VCaP (cell line): Measurements from ENCODE around the gene SLU7.

Experiments used
- H3K27ac ChIP-seq: fragments of 450-650 bp; 2 replicates; pipeline ENCODE4 v1.5.1; 2017
- TF ChIP-seq, protein P1 (sequence below): fragments of 450-650 bp; conservative IDR thresholded peaks from 2 replicates; pipeline ENCODE4 v1.5.1; 2017; ENCODE audit warnings: mild to moderate bottlenecking, moderate library complexity

SLU7 gene

DNA sequence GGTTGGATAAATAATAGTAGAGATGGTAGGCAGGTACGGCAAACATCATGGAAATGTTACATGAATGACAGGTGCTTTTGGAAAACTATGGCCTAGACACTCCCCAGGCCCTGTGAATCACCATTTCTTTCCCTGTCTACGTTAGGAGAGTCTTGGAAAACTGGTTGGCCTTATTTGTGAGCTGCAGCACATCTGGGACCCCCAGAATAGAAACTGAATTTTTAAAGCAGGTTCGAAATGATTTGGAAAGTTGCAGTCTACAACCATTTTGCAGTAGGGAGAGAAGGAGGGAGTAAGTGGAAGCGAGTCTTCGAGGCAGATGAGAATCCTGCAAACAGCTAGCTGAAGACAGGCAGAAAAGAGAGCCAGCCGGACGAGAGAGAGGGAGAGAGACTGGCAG, 61.5 kb downstream of the SLU7 start:
- TF ChIP-seq, protein P1, sequence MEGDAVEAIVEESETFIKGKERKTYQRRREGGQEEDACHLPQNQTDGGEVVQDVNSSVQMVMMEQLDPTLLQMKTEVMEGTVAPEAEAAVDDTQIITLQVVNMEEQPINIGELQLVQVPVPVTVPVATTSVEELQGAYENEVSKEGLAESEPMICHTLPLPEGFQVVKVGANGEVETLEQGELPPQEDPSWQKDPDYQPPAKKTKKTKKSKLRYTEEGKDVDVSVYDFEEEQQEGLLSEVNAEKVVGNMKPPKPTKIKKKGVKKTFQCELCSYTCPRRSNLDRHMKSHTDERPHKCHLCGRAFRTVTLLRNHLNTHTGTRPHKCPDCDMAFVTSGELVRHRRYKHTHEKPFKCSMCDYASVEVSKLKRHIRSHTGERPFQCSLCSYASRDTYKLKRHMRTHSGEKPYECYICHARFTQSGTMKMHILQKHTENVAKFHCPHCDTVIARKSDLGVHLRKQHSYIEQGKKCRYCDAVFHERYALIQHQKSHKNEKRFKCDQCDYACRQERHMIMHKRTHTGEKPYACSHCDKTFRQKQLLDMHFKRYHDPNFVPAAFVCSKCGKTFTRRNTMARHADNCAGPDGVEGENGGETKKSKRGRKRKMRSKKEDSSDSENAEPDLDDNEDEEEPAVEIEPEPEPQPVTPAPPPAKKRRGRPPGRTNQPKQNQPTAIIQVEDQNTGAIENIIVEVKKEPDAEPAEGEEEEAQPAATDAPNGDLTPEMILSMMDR: no peak

DNA sequence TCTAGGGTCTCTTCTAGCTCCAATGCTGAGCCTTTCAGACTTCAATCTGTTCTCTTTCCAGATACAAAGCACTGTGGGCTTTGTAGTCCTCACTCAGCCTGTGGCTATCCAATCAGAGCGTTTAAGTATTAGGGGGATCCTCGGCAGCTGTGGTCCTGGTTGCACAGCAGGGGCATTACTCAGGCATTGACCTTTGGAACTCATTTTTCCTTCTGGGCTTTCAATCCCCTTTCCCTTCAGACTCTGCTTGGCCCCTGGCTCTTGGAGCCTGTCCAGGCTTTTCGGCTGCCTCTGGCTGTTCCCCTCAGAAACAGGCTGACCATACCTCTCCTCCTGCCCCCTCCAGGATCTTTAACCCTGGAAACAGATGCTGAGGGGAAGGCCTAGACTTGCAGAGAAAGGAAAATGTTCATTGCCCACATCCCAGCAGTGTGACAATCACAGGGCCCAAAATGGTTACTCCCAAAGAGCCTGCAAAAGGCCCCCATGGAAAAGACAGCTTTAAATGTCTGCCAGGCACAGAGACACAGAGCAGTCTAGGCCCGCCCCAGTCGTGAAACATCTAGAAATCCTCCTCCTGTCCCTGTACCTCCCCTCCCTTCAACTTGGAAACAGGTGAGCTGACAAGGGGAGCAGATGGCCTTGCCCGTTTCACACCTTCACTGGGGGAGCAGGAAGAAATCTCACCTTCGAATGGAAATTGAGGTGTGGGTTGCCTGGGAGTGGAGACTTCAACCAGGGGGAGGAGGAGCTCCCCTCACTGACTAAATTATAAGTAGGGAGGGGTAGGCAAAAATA, 62.1 kb downstream of the SLU7 start:
- TF ChIP-seq, protein P1: no peak
- no peak overlapping the region for H3K27ac ChIP-seq

More for the DNA sequence above, 61.5 kb downstream of the SLU7 start:
- no peak overlapping the region for H3K27ac ChIP-seq

DNA sequence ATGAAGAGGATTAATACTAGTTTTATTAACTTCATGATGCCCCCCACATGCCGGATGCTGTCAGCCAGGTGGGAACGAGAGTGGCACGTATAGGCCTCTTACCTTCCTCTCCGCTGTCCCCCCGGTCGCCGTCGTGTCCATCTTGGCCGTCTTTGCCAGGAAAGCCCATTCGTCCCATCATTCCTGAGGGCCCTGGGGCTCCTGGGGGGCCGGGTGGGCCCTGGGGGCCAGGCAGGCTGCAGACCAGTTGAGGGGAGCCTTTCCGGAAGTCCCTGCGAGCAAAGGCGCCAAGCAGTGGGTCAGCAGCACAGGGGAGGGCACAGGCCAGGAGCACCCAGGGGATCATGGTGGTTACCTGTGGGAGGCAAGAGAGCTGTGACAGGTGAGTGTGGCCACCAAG, 64.2 kb downstream of the SLU7 start:
- TF ChIP-seq, protein P1: no peak
- H3K27ac ChIP-seq: no peak overlapping the region

DNA sequence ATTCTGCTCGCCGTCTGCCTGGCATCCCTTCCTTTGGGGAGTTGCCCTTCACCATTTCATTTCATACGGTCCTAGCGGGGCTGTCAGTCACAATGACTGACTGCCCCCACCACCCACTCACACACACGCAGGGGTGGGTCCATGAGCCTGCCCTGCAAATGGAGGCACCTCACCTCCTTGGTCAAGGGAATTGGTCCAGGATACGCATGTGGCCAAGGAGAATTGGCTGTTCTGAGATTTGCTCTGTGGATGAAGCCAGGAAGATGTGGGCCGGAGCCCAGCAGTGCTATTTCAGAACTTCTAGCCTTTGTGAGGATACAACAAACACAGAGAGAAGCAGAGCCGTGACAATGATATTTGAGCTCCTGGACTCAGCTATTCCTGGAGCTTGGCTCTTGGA, 65.5 kb downstream of the SLU7 start:
- TF ChIP-seq, protein P1: no peak
- H3K27ac ChIP-seq: no peak overlapping the region

- no peak overlapping the region for H3K27ac ChIP-seq
- TF ChIP-seq, protein P1: no peak
These were observed 66.6 kb downstream of the SLU7 start for GRCh38 chr5:160352308-160352707.
